ENCODE results near the gene TRIM8.

- TF ChIP-seq CTCF (conservative IDR thresholded peaks at IDR 0.05; ENCODE audit: low read depth, low read length) (no peak), EZH2 (IDR thresholded peaks at IDR 0.05; ENCODE audit: low read length, unreplicated experiment) (no peak), EZH2phosphoT487 (IDR thresholded peaks at IDR 0.05; ENCODE audit: borderline replicate concordance, low read length) (no peak)
Measured at GRCh38 chr10:102611514-102612087, 32.7 kb upstream of the TRIM8 start.

Measured in PC-3 (cell line).